Large intestine (tissue), 3 donors: ENCODE measurements around the gene HDDC2. TPM values are rescaled to one million over a fixed set of nuclear protein-coding genes. Genes with fewer than 3 reads are reported as not detected.

Experiments
- DNase-seq, 2 donors: peaks; one replicate each; pipeline versions ENCODE4 v3.0.0 to v3.0.0-alpha.2; 2013
- H3K27ac ChIP-seq: one replicate; pipeline ENCODE4 v1.5.1; 2013; ENCODE audit warnings: low read length
- H3K27me3 ChIP-seq: 2 replicates; pipeline ENCODE4 v1.6.1; 2013; ENCODE audit warnings: low read length; ENCODE audit not compliant: control insufficient read depth, insufficient read depth
- H3K36me3 ChIP-seq: 2 replicates; pipeline ENCODE4 v1.6.1; 2013; ENCODE audit warnings: low read length; ENCODE audit not compliant: control insufficient read depth, insufficient read depth
- H3K4me1 ChIP-seq: one replicate; pipeline ENCODE4 v1.6.1; 2013; ENCODE audit warnings: low read length; ENCODE audit not compliant: control insufficient read depth, insufficient read depth
- H3K4me3 ChIP-seq: one replicate; pipeline ENCODE4 v1.5.1; 2013; ENCODE audit warnings: low read length
- H3K9me3 ChIP-seq: one replicate; pipeline ENCODE4 v1.6.1; 2013; ENCODE audit warnings: mild to moderate bottlenecking, low read depth, low read length, moderate library complexity; ENCODE audit not compliant: control insufficient read depth
- WGBS: methylation state at CpG from one replicate; pipeline ENCODE4 v1.1.5; 2013; ENCODE audit warnings: low lambda C conversion rate; ENCODE audit not compliant: insufficient coverage; 5-methylcytosine and 5-hydroxymethylcytosine counted together
- polyA plus RNA-seq: library from polyadenylated mRNA; unstranded; fragments of 120-200 nt; gene quantifications from one replicate; pipeline ENCODE4 v1.2.1, GENCODE V29; 2013

HDDC2 gene
- polyA plus RNA-seq, 1 donor, result 93.7 TPM

DNA sequence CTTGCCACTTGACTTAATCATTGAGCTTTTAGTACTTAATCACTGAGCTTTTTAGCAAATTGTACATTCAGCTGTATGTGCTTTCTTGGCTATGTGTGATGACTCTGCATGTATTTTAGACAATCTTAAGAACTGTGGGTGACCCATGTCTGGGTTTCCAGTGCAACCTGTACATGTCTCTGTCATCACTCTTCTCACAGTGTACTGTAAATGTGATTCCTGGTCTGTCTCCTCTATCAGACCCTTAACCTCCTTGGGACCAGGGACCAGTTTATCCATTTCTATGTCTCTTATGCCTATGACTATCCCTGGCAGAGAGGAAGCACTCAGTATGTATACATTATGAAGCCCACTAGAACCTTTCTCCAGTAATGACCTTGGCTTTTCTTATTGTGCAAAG lies 36.6 kb upstream of the HDDC2 start:
- no peak overlapping the region for H3K4me3 ChIP-seq
- no peaks in the 10 kb centered on the region for H3K36me3 ChIP-seq
- DNase-seq, result no peak
- no peak overlapping the region for H3K27ac ChIP-seq
- H3K9me3 ChIP-seq, result no peaks in the 10 kb centered on the region
- no peaks in the 10 kb centered on the region for H3K27me3 ChIP-seq
- H3K4me1 ChIP-seq, result no peaks in the 10 kb centered on the region

DNA sequence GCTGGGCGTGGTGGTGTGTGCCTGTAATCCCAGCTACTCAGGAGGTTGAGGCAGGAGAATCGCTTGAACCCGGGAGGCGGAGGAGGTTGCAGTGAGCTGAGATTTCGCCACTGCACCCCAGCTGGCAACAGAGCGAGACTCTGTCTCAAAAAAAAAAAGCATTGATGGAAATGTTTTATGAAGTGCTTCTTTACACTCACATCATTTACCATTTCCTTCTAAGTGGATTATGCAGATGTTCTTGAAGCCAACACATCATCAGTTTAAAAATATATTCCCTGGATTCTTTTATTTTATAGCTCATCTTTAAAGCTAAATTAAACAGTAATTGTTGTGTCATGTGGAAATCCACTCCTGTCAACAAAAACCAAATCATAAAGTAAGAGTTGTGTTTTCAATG lies 35.9 kb upstream of the HDDC2 start:
- Histone ChIP-seq H3K9me3 (no peaks in the 10 kb centered on the region), H3K27me3 (no peaks in the 10 kb centered on the region), H3K4me1 (no peaks in the 10 kb centered on the region), H3K4me3 (no peak overlapping the region), H3K36me3 (no peaks in the 10 kb centered on the region), H3K27ac (no peak overlapping the region)
- WGBS, result no CpG with 5 or more reads among the region's 6 CpGs
- DNase-seq, result no peak

DNA sequence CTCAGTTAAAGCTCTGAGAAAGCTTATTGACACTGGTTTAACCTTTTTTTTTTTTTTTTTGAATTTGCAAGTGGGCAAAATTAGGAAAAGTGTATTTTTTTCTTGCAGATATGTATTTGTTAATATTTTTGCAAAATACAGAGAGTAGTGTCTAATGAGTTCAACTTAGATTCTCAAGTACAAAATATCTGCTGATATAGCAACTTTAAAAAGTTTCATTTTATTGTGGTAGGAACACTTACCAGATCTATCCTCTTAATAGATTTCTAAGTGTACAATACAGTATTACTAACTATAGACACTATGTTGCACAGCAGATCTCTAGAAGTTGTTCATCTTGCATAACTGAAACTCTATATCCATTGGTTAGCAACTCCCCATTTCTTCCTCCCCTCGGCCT lies 30.9 kb upstream of the HDDC2 start:
- no peaks in the 10 kb centered on the region for H3K36me3 ChIP-seq
- no peak for DNase-seq
- no peak overlapping the region for H3K27ac ChIP-seq
- H3K9me3 ChIP-seq, result no peaks in the 10 kb centered on the region
- no peak overlapping the region for H3K4me3 ChIP-seq
- H3K27me3 ChIP-seq, result peaks cover 4% of the 10 kb centered on the region
- no peaks in the 10 kb centered on the region for H3K4me1 ChIP-seq
- no CpG with 5 or more reads among the region's 1 CpG for WGBS

DNA sequence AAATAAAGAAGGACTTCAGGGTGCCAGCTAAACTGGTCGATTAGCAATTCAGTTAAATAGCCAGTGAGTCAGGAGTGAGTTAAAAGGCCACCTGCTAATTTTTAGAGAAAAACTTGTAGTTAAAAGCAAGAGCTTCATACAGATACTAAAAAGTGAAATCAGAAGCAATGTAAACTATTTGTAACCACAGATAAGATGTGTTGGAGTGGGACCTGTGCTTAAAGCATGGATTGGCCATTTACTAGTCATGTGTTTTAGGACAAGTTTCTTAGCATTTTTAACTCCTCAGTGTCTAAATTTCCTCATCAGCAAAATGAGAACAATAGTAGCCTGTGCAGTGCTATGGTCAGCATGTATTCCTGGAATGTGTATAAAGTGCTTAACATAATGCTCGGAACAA lies 23.8 kb upstream of the HDDC2 start:
- WGBS, result 100% methylated on average over 1 of the region's 2 CpGs
- Histone ChIP-seq H3K27me3 (peaks cover 8% of the 10 kb centered on the region), H3K4me3 (no peak overlapping the region)

DNA sequence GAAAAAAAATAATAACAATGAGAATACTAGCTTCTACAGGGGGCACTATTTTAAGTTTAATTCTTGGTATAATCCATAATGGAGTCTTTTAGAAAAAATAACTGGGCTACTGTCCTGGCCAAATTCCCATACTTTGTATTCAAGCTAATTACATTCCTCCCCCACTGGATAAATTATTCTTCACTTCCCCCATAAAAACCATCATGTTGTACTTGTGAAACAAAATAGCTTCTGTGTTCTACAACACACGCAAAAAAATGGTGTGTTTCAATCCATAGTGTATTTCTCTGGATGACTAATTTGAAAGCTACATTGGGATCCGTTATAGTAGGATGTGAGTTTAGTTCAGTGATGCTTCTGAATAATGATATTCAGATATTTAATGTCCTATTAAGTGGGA lies 21.6 kb upstream of the HDDC2 start:
- H3K27me3 ChIP-seq, result peaks cover 4% of the 10 kb centered on the region
- H3K9me3 ChIP-seq, result no peaks in the 10 kb centered on the region
- H3K4me3 ChIP-seq, result no peak overlapping the region
- no peaks in the 10 kb centered on the region for H3K36me3 ChIP-seq
- H3K27ac ChIP-seq, result no peak overlapping the region
- WGBS, result 83% methylated on average over 1 of the region's 2 CpGs
- H3K4me1 ChIP-seq, result no peaks in the 10 kb centered on the region
- DNase-seq, result no peak

More for the DNA sequence above, 23.8 kb upstream of the HDDC2 start:
- no peaks in the 10 kb centered on the region for H3K4me1 ChIP-seq
- no peak for DNase-seq
- no peak overlapping the region for H3K27ac ChIP-seq
- no peaks in the 10 kb centered on the region for H3K9me3 ChIP-seq
- no peaks in the 10 kb centered on the region for H3K36me3 ChIP-seq

DNA sequence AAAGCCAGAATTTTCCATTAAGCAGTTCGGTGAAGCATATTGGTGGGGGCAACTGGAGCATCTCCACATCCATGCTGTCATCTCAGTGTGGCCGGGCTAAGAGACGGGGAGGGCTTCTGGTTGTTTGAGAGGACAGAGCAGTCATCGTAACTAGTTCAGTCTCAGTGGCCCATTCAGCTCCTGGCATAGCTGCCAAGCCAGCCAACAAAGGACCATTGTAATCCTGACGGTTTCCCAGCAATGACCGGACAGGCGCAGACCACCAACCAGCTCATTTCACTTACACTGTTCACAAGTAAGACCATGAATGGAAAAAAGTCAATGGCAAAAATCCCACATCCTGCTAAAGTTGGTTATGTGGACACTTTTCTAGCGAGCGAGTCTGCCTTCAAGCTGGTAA lies 14.9 kb upstream of the HDDC2 start:
- 100% methylated on average over 1 of the region's 9 CpGs for WGBS
- H3K27me3 ChIP-seq, result peaks cover 2% of the 10 kb centered on the region
- no peak overlapping the region for H3K27ac ChIP-seq
- H3K4me3 ChIP-seq, result no peak overlapping the region
- no peaks in the 10 kb centered on the region for H3K9me3 ChIP-seq
- H3K36me3 ChIP-seq, result no peaks in the 10 kb centered on the region
- no peak for DNase-seq
- H3K4me1 ChIP-seq, result no peaks in the 10 kb centered on the region

DNA sequence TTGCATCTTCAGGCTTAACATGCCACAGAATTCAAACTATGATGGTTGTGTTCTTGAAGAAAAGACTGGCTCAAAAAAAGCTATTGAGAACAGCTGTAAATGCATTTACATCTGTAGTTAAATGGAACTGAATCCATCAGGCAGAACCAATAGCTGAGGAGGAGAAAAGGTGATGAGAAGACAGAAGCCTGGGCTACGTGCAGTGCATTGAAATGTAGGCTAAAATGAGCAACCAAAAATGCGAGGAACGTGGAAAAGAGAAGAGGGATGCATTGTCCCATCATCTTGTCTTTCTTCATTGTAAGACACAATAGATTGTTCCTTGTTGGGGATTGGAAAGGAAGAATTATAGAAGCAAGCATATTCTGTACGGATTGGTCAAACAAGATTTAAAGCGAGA lies 13.8 kb upstream of the HDDC2 start:
- Histone ChIP-seq H3K27ac (no peak overlapping the region), H3K4me3 (no peak overlapping the region), H3K9me3 (no peaks in the 10 kb centered on the region), H3K36me3 (no peaks in the 10 kb centered on the region), H3K4me1 (no peaks in the 10 kb centered on the region), H3K27me3 (peaks cover 2% of the 10 kb centered on the region)
- 67% methylated on average over 2 of the region's 5 CpGs for WGBS
- no peak for DNase-seq

DNA sequence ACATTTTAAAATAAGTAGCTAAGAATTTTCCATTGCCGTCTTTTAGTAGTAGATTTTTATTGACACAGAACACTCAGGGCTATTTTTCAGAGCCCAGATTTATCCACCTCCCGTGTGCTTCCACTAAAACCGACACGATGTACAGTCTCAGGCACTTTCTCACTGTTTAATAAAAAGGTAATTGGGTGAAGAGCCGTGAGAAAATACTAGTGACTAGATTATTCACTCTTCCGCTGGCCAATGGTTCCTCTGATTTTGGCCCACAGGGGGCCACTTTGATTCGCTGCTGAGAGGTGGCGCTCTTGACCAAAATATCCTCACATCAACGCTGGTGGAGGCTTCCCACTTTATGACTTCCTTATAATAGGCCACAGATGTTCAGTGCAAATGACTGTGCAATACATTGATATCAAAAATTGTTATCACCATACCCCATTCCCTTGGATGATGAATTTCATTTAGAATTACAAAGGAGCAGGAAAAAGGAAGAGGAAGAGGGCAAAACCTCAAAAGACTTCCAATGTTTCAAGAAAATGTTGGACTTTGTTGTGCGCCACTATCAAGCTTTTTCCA lies 12.3 kb upstream of the HDDC2 start:
- 80% methylated on average over 2 of the region's 10 CpGs for WGBS
- H3K27me3 ChIP-seq, result peaks cover 2% of the 10 kb centered on the region
- H3K9me3 ChIP-seq, result no peaks in the 10 kb centered on the region
- no peak overlapping the region for H3K27ac ChIP-seq
- no peaks in the 10 kb centered on the region for H3K36me3 ChIP-seq
- H3K4me3 ChIP-seq, result no peak overlapping the region
- DNase-seq, result peak in 1 of 2 donors; percentile 35
- no peaks in the 10 kb centered on the region for H3K4me1 ChIP-seq

DNA sequence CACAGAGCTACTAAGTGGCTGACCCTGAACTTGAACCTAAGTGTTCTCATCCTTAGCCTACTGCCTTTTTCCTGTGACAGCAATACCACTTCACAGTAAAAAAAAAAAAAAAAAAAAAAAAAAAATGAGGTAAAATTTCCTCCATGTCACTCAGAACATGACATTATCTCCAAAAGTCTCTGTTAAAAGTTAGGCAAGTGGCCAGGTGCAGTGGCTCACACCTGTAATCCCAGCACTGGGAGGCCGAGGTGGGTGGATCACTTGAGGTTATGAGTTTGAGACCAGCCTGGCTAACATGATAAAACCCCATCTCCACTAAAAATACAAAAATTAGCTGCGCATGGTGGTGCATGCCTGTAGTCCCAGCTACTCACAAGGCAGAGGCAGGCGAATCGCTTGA lies 11.2 kb upstream of the HDDC2 start:
- Histone ChIP-seq H3K27me3 (peaks cover 2% of the 10 kb centered on the region), H3K4me1 (peaks cover 6% of the 10 kb centered on the region), H3K9me3 (no peaks in the 10 kb centered on the region), H3K36me3 (no peaks in the 10 kb centered on the region), H3K27ac (no peak overlapping the region), H3K4me3 (no peak overlapping the region)
- no peak for DNase-seq
- WGBS, result no CpG with 5 or more reads among the region's 4 CpGs

DNA sequence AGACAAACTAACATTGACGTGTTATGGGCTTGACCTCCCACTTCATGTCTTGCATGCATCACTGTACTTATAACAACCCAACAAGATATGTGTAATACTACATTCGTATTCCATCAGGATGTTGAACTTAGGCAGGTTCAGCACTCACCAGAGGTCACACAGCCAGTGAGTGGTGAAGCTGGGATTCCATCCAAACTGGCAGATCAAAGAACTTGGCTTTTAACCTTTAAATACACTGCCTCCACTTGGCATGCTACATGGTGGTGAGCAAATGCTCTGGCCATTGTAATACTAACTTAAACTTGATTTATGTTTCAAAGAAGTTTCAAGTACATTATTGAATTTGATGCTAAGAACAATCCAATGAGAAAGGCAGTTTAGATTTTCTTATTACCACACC lies 10.7 kb upstream of the HDDC2 start:
- H3K36me3 ChIP-seq, result no peaks in the 10 kb centered on the region
- no peak overlapping the region for H3K27ac ChIP-seq
- no CpG with 5 or more reads among the region's 2 CpGs for WGBS
- peaks cover 9% of the 10 kb centered on the region for H3K4me1 ChIP-seq
- no peaks in the 10 kb centered on the region for H3K9me3 ChIP-seq
- peaks cover 2% of the 10 kb centered on the region for H3K27me3 ChIP-seq
- H3K4me3 ChIP-seq, result no peak overlapping the region
- no peak for DNase-seq

DNA sequence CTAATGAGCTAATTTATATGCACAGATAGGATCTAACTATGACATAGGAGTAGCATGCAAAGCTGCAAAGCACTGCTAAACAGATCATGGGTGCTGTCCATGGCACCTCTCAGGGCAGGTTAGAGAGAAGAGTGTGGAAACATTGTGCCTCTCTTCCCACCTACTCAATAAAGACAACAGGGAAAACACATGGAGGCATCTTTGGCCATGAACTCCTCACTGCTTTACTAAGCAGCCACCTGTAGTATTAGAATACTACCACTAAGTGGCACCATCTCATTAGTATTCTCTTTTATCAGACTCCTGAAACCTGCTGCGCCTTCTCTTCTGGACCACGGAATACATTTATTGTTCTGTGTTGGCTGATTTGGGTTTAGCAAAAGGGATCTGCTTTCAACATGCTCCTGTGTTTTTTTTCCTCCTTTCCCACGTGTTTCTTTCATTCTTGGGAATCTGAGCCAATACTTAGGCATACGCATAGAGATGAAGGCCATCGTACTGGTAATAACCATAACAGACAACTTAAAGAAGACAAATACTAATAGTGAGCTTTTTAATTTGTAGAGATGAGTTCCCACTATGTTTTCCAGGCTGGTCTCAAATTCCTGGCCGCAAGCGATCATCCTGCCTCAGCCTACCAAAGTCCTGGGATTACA lies 9.4 kb upstream of the HDDC2 start:
- no peaks in the 10 kb centered on the region for H3K27me3 ChIP-seq
- H3K4me3 ChIP-seq, result no peak overlapping the region
- H3K4me1 ChIP-seq, result peaks cover 19% of the 10 kb centered on the region
- peak in 1 of 2 donors; percentile 52 for DNase-seq
- no peaks in the 10 kb centered on the region for H3K9me3 ChIP-seq
- no peak overlapping the region for H3K27ac ChIP-seq
- no peaks in the 10 kb centered on the region for H3K36me3 ChIP-seq
- 67% methylated on average over 3 of the region's 7 CpGs for WGBS
